HG02870 (cell line): ENCODE data around the gene C1QB.
"Not testable (repeated sequence)": the region's sequence is repeated elsewhere in the genome, so short reads cannot be mapped to it uniquely, and the experiment has no call there.

Source experiments
- ATAC-seq: cut with Tn5 transposase; IDR thresholded peaks from one replicate; pipeline ENCODE4 v1.9.1; 2021; ENCODE audit warnings: mild to moderate bottlenecking, moderate library complexity; ENCODE audit not compliant: unreplicated experiment

C1QB gene

DNA sequence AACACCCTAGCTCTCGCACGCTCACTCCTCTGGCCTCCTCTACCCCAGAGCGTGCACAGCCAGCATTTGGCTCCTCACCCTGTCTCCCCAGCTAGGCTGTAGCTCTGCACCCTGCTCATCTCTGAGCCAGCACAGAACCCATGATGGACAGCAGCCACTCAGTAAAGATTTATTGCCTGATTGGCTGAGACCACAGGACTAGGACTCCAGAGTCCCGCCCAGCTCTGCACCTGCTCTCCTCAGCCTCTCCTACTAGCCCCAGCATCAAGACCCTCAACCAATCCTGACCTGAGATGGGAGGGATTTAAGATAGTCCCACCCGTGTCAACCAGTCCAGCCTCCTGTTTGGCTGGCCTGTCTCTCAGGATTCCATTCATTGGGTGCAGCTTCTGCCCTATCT is 9.3 kb downstream of the C1QB start:
- no peak for ATAC-seq

GRCh38 chr1:22662986-22663408 is 10.0 kb downstream of the C1QB start:
- ATAC-seq = no peak

GRCh38 chr1:22665752-22666151 is 12.7 kb downstream of the C1QB start:
- no peak for ATAC-seq

GRCh38 chr1:22666412-22666811 is 13.4 kb downstream of the C1QB start:
- no peak for ATAC-seq

DNA sequence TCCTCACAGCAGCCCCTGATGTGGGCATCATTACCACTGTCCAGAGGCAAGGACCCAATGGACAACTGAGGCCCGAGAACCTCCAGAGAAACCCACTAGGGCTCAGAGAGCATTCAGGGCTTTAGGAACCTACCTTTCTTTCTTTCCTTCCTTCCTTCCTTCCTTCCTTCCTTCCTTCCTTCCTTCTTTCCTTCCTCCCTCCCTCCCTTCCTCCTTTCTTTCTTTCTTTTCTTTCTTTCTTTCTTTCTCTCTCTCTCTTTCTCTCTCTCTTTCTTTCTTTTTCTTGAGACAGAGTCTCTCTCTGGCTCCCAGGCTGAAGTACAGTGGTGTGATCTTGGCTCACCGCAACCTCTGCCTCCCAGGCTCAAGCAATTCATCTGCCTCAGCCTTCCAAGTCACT is 15.8 kb downstream of the C1QB start:
- ATAC-seq = not testable (repeated sequence)

GRCh38 chr1:22670352-22670975 is 17.4 kb downstream of the C1QB start:
- no peak for ATAC-seq

GRCh38 chr1:22671999-22672398 is 19.0 kb downstream of the C1QB start:
- ATAC-seq = no peak

DNA sequence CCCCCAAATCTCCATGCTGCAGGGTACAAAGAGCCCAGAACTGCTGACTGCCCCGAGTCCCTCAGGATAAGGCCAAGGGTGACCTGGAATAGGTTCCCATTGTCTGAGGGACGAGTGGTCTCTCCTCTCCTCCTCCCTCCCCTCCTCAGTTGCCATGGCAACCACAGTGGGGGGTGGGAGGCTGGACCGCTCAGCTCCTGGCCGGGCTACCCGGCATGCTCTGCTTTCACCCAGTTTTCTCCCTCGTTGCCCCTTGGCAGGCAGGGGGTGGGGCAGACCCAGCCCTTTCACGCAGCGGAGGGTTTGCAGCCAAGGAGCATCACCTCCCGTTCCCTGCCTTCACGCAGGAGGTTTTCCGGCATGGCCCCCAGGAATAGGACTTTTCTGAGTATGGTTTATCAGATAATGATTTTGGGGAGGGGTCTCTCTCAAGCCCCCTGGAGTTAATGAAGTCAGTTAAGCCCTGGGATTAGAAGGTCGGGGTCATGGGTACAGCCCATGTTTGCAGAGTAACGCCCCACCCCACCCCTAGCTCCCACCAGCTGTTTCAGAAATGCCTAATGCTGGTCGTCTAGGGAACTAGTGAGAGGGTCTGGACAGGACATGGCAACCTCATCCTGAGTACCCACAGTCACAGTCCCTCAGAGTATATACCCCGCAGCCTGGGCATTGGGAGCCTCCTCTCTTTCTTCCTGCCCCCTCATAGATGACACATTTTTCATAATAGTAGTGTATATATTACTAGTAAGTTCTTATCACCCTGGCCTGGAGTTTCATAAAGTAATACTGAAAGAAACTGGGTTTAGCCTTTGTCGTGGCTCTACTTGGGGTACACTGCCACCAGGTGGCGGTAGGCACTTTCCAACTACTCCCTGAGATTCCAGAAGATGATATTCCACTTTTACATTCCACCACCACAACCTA is 20.7 kb downstream of the C1QB start:
- ATAC-seq = no peak

- ATAC-seq = no peak
Measured at GRCh38 chr1:22674410-22674749, 21.3 kb downstream of the C1QB start.

GRCh38 chr1:22676151-22676550 is 23.1 kb downstream of the C1QB start:
- ATAC-seq = not testable (repeated sequence)

DNA sequence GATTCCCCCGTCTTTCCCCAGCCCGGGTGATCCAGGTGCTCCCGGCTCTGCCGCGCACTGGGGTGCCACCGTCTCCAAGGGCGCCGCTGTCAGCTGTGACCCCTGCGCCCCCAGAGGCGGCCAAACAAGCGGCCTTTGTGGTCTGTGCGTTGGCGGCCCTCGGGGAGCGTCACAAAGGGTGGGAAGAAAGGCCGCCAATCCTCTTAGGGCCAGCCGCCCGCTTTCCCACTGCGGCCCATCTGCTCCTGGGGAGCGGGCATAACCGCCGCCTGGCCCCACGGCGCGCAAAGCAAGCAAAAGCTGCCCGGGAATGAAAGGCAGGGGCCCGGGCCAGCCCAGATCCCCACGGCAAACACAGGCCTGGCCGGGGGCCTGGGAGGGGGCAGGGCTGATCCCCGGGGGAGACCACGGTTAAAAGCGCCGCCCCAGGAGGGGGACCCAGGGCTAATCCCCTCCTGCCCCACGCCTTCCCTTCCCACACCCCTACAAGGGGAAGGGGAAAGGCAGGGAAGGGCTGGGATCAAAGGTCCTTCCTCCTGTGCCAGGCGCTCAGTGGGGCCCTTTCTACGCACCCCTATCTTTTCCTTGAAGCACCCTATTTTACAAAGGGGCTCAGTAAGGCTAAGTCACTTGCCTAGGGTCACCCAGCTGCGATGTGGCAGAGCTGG is 24.0 kb downstream of the C1QB start:
- ATAC-seq = no peak

GRCh38 chr1:22677931-22678896 is 25.2 kb downstream of the C1QB start:
- ATAC-seq = no peak

DNA sequence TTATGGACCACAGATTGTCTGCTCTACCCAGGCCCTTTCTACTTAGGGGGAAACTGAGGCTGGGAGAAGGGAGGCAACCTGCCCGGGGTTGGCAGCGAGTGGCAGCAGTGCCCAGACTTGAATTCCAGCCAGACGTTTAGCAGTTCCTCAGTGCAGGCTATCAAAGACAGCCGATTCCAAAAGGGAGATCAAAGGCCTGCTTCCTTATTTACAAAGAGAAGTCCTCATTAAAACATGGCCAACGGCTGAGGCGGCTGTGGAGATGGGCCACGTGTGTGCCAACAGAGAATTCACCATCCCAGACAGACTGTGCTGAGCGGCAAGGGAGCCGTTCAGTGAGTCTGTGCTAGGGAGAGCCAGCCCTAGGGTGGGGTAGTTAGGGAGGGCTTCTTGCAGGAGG is 27.7 kb downstream of the C1QB start:
- no peak for ATAC-seq

DNA sequence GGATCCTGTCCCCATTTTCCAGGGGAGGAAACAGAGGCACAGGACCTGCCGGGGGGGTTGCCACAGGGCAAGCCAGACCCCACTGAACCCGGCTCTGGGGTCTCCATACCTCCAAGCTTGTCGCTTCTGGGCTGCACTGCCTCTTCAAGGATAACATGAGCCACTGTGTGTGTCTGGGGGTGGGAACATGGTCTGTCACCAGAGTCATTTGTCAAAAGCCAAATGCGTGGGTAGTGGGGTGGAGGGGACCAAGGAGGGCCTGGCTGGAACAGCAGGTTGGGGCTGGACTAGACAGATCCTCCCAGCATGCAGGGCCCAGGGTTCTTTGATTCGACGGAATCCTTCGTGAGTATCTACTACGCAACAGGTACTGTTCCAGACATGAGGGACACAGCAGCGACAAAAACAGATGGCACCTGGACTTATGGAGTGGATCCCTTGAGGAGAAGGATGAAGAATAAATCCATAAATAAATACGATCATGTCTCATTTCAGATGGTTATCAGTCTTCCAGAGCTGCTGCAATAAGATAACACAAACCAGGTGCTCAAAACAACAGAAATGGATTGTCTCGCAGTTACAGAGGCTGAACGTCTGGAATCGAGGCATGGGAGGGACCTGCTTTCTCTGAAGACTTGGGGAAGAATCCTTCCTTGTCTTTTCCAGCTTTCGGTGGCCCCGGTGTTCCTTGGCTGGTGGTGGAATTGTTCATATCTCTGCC is 28.7 kb downstream of the C1QB start:
- ATAC-seq = no peak

- no peak for ATAC-seq
Measured at GRCh38 chr1:22683547-22683946, 30.5 kb downstream of the C1QB start.

DNA sequence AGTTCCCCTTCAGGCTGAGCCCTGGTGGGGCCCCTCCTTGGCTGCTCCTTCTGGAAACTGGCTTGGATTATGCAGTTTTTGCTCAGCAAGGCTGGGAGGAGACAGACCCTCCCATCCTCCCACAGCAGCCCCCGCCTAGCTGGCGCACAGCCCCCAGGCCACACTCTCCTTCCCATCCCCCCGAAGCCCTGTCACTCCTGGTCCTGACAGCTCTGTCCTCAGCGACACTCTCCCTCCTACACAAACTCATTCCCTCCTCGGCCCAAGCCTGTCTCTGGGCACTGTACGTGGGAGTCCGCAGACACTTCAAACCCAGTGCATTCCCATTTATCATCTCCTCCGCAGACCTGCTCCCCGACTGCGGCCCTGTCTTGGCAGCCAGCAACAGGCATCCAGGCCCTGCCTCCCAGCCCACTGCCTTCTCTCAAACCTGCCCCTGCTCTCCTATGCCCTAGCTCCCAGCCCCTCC is 32.6 kb downstream of the C1QB start:
- no peak for ATAC-seq

DNA sequence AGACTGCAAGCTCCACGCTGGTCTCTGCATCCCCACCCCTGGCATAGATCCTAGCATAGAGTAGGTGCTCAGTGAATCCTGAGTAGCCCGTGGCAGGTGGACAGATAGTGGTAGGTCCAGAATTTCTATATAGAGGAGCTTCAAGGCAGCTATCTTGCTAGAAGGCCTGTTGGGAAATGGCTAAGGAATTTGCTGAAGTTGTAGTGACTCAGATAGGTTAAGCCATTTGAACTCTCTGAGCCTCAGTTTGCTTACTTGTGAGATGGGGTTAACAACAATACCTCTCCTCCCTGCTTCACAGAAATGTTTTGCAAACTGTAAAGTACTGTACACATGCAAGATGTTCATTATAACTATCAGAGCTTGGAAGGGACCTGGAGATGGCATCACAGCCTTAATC is 34.2 kb downstream of the C1QB start:
- ATAC-seq = no peak

- ATAC-seq = no peak
Measured at GRCh38 chr1:22688466-22688865, 35.4 kb downstream of the C1QB start.

DNA sequence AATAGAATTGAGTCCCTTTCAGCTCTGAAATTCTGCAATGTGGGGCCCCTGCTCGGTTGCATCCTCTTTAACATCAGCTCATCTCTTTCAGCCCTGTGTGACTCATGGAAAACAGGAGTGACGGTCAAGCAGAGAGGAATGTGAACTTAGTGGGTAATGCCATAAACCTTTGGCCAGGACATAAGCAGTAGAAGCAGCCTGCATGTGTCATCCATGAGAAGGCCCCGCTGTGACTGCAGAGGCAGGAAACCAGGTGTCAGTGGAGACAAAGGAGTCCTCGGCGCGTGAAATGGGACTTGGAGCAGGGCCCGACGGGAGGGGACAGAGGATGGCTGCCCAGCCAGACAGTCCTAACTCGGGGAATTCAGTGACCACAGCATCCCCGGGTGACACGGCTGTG is 36.5 kb downstream of the C1QB start:
- no peak for ATAC-seq
